ENCODE results near the gene NLRP4.
"Not testable (repeated sequence)": the region's sequence is repeated elsewhere in the genome, so short reads cannot be mapped to it uniquely, and the experiment has no call there.

NLRP4 gene

GRCh38 chr19:55882626-55883025 lies 46.3 kb downstream of the NLRP4 start:
- no peak for DNase-seq

GRCh38 chr19:55898911-55899310 lies 62.6 kb downstream of the NLRP4 start:
- no peak for DNase-seq

DNA sequence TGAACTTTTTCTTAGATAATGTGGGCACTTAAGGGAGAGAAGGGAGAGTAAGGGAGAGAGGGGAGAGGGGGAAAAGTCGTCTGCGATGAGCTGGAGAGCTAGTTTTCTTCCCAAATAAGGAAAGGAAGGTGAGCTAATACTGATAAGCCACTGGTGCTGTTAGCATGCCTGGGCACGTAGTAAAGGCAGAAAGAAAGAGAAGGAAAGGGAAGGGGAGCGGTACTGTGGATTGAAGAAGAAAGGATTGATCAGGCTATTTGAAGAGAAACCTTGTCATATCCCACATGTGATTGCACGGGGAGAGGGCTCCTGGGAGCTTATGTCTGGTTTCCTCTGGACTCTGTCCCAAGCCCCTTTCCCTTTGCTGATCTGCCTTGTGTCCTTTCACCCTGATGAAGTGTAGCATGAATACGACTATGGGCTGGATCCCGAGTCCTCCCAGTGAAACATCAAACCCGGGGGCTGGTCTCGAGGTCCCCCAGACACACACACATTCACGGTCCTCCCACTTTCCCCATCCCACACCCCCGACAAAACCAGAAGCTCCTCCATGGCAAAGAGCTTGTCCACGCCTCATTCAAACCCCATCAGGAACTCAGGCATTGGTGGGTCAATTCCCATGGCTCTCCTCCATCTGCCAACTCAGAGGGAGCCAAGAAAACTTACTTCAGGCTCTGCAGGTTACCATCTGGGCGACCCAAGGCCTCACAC lies 65.2 kb downstream of the NLRP4 start:
- no peak for DNase-seq

DNA sequence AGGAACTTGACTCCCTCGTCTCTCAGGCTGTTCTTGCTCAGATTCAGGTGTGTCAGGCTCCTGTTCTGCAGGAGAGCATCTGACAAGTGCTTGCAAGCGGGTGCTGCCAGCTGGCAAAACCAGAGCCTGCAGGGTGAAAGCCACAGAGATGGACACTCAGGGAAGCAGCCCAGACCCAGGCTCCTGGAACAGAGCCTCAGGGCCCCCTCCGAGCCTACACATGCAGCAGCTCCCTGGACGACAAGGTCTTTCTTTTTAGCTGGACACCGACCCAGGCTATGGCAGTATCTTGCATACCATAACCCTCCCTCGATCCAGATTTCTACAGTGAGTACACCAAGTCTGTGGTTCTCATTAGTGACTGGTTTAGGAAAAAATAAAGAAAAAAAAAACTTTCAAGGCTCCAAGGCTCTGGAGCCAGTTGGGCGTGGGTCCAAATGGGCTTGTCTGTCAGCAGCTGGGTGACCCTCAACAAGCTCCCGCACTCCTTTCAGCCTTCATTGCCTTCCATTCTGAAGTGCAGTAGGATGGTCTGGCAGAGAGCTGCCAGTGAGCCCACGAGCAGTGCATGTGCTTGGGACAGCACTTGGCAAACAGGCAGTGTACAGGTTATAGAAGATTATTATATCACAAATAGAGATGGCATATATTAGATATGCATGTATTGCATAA lies 65.9 kb downstream of the NLRP4 start:
- DNase-seq = no peak

GRCh38 chr19:55907286-55907685 lies 70.9 kb downstream of the NLRP4 start:
- DNase-seq = no peak

DNA sequence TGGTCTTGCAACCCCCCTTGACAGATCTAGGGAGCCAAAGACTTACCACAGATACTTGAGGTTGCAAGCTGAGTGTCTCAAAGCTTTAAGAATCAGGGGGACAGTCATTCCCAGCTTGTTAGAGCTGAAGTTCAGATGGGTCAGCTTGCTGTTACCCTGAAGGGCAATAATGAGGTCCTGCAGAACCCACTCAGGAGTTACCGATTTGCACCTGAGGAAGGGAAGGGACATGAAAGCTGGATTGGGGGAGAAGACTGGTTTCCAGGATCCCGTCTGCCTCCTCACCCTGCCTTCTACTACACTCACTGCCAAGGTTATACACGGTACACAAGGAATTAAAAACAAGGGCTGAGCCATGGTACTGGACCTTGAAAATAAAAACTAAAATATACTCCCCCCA lies 71.4 kb downstream of the NLRP4 start:
- no peak for DNase-seq

DNA sequence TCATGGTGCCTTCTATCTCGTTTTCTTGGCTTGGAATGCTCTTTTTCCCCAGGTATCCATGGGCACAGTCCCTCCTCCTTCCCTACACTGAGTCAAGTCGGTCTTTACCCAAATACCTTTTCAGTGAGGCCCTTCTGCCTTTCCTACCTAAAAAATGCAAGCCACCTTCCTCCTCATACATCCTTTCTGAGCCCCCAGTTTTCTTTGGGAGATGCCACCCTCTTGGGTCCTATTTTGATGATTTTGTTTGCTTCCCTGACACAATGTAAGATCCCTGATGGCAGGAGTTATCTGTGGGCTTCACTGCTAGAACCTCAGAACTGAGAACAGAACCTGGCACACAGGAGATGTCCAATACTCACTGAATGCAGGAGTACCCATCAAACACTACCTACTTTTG lies 73.5 kb downstream of the NLRP4 start:
- no peak for DNase-seq

GRCh38 chr19:55912916-55913315 lies 76.6 kb downstream of the NLRP4 start:
- DNase-seq = no peak

DNA sequence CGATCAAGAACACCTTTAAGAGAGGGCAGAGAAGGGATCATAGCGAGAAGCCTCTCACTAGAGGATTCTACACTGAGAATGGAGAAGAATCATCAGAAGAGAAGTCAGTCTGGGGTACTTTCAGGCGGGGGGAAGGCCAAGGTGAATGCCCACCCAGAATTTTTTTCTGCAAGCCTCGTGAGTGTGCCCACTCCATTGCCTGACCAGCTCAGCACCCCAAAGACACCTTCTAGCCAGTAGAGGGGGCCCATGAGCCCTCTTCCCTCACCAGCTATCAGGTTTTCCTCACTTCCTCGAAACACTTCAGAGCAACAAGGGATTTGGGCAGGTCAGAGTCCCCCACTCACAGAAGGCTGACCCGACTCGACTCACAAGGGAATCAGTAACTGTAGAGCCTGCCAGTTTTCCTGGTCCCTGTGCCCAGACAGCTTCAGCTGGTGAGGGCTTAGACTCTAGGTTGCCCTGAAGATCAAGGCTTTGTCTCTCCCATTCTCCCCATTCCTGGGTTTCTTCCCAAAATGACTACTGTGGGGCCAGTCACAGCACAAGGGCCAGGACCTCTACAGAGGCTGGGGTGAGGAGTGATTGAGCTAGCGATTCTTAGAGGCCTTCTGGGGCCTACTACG lies 77.4 kb downstream of the NLRP4 start:
- DNase-seq = no peak

DNA sequence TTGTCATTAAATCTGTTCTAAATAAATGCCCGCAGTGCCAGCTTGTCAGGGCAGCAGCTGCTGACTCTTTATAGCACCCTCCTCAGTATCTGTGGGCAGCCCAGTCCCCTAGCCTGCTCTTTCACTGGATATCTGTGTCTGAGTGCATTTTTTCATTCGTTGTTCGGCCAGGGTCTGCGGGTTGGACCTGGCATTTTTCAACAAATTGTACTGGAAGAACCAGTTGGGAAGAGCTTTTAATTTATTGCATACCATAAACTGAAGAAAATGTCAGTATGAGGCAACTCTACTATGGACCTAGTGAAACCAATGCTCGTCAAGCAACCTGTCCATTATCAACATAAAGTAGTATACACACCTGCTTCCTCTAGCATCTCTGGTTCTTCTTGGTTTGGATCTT lies 87.2 kb downstream of the NLRP4 start:
- no peak for DNase-seq

DNA sequence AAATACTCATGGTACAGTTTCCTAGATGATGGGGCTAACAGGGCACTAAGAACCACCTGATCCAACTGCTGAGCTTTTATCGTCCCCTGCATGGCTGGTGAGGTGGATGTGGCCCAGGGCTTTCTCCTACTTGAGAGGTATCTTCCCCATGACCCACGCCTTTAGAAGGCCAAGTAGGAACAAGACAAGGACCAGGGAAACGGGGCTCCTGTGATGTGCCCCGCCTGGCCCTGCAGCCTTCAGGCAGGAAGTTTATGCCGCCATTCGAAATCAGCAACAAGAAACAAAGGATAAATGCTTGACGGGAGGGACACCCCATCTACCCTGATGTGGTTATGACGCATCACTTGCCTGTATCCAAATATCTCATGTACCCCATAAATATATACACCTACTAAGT lies 91.7 kb downstream of the NLRP4 start:
- DNase-seq = no peak

DNA sequence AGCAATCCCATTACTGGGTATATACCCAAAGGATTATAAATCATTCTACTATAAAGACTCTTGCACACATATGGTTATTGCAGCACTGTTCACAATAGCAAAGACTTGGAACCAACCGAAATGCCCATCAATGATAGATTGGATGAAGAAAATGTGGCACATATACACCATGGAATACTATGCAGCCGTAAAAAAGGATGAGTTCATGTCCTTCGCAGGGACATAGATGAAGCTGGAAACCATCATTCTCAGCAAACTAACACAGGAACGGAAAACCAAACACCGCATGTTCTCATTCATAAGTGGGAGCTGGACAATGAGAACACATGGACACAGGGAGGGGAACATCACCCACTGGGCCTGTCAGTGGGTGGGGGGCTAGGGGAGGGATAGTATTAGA lies 92.9 kb downstream of the NLRP4 start:
- not testable (repeated sequence) for DNase-seq

- DNase-seq = no peak
These were observed 94.7 kb downstream of the NLRP4 start for GRCh38 chr19:55930996-55931515.
